IPS DF 4.7 (cell line): ENCODE results near the gene UNG.

ENCODE experiments used
- DNase-seq: peaks from one replicate; pipeline ENCODE4 v3.0.0-alpha.2; 2013; ENCODE audit warnings: low spot score; ENCODE audit errors: extremely low read depth

UNG gene

GRCh38 chr12:109088818-109089217 is 8.6 kb upstream of the UNG start:
- DNase-seq, result no peak

- no peak for DNase-seq
These were observed 7.7 kb upstream of the UNG start for GRCh38 chr12:109089683-109090082.

GRCh38 chr12:109092497-109093021 is 4.8 kb upstream of the UNG start:
- DNase-seq, result no peak

GRCh38 chr12:109093022-109093918 is 4.1 kb upstream of the UNG start, which contains the start of gene ALKBH2:
Gene ALKBH2 (minus strand): TSS chr12:109093472. CDS start chr12:109092786, 686 bp downstream.
- DNase-seq, result no peak

GRCh38 chr12:109097140-109097434 is 310 bp upstream of the UNG start:
- no peak for DNase-seq

- DNase-seq, result no peak
These were observed 797 bp downstream of the UNG start for GRCh38 chr12:109098183-109098604.

- no peak for DNase-seq
These were observed 1.3 kb downstream of the UNG start for GRCh38 chr12:109098651-109099050.

- no peak for DNase-seq
These were observed 2.1 kb downstream of the UNG start for GRCh38 chr12:109099431-109100020.

GRCh38 chr12:109100741-109101140 is 3.3 kb downstream of the UNG start:
- no peak for DNase-seq

- DNase-seq, result no peak
These were observed 5.1 kb downstream of the UNG start for GRCh38 chr12:109102491-109102890.

- DNase-seq, result no peak
These were observed 7.8 kb downstream of the UNG start for GRCh38 chr12:109105176-109105575.

GRCh38 chr12:109109746-109110350 is 12.5 kb downstream of the UNG start:
- no peak for DNase-seq

GRCh38 chr12:109110988-109111495 is 13.6 kb downstream of the UNG start:
- no peak for DNase-seq

GRCh38 chr12:109112720-109113465 is 15.5 kb downstream of the UNG start:
- DNase-seq, result no peak

GRCh38 chr12:109113661-109114321 is 16.4 kb downstream of the UNG start:
- no peak for DNase-seq

- DNase-seq, result no peak
These were observed 17.2 kb downstream of the UNG start for GRCh38 chr12:109114644-109115043.

GRCh38 chr12:109115404-109115757 is 18.0 kb downstream of the UNG start:
- no peak for DNase-seq

- DNase-seq, result no peak
These were observed 18.6 kb downstream of the UNG start, which contains the start of gene ACACB for GRCh38 chr12:109115758-109116610. Gene ACACB (plus strand): TSS chr12:109116587. CDS start chr12:109139406, 22,819 bp downstream.

- DNase-seq, result no peak
These were observed 19.2 kb downstream of the UNG start for GRCh38 chr12:109116611-109116949.

- DNase-seq, result no peak
These were observed 22.7 kb downstream of the UNG start for GRCh38 chr12:109120095-109120494.
